HG03354 (cell line): ENCODE measurements around the gene NR6A1.
A peak's percentile ranks its signal among the peaks of the same experiment; 100 is the strongest.

ENCODE experiments used
- ATAC-seq: cut with Tn5 transposase; IDR thresholded peaks from one replicate; pipeline ENCODE4 v1.9.1; 2021; ENCODE audit warnings: mild to moderate bottlenecking; ENCODE audit not compliant: unreplicated experiment, poor library complexity, severe bottlenecking

Gene NR6A1

GRCh38 chr9:124771021-124771866, at the start of gene NR6A1:
NR6A1 (minus strand) TSS chr9:124771311.
- ATAC-seq, result peak; percentile 87

GRCh38 chr9:124818431-124819281, 47.5 kb upstream of the NR6A1 start:
- no peak for ATAC-seq

GRCh38 chr9:124815601-124816000, 44.5 kb upstream of the NR6A1 start:
- no peak for ATAC-seq

- ATAC-seq, result no peak
These were observed 43.0 kb upstream of the NR6A1 start for GRCh38 chr9:124814164-124814535.

- ATAC-seq, result no peak
These were observed 42.5 kb upstream of the NR6A1 start for GRCh38 chr9:124813501-124814163.

- no peak for ATAC-seq
These were observed 41.9 kb upstream of the NR6A1 start for GRCh38 chr9:124813041-124813440.

GRCh38 chr9:124812441-124812876, 41.3 kb upstream of the NR6A1 start:
- no peak for ATAC-seq

GRCh38 chr9:124810663-124811355, 39.7 kb upstream of the NR6A1 start:
- ATAC-seq, result no peak

- no peak for ATAC-seq
These were observed 38.8 kb upstream of the NR6A1 start for GRCh38 chr9:124809741-124810500.

GRCh38 chr9:124809211-124809610, 38.1 kb upstream of the NR6A1 start:
- ATAC-seq, result no peak

GRCh38 chr9:124808246-124808956, 37.3 kb upstream of the NR6A1 start:
- ATAC-seq, result no peak

GRCh38 chr9:124805186-124805585, 34.1 kb upstream of the NR6A1 start:
- ATAC-seq, result no peak

- no peak for ATAC-seq
These were observed 32.8 kb upstream of the NR6A1 start for GRCh38 chr9:124803911-124804310.

- no peak for ATAC-seq
These were observed 31.3 kb upstream of the NR6A1 start for GRCh38 chr9:124802426-124802825.

- ATAC-seq, result no peak
These were observed 30.2 kb upstream of the NR6A1 start for GRCh38 chr9:124801356-124801755.

GRCh38 chr9:124800306-124801259, 29.5 kb upstream of the NR6A1 start:
- ATAC-seq, result no peak

- ATAC-seq, result no peak
These were observed 28.3 kb upstream of the NR6A1 start for GRCh38 chr9:124799274-124800006.
